NOMO-1 (cell line): ENCODE data around the gene LRRC18.

ENCODE experiments used
- DNase-seq, 2 experiments: peaks; one replicate each; lab custom pipeline; 2025; ENCODE audit not compliant: unreplicated experiment in 2 of 2; lab: John Stamatoyannopoulos, UW

Gene LRRC18

DNA sequence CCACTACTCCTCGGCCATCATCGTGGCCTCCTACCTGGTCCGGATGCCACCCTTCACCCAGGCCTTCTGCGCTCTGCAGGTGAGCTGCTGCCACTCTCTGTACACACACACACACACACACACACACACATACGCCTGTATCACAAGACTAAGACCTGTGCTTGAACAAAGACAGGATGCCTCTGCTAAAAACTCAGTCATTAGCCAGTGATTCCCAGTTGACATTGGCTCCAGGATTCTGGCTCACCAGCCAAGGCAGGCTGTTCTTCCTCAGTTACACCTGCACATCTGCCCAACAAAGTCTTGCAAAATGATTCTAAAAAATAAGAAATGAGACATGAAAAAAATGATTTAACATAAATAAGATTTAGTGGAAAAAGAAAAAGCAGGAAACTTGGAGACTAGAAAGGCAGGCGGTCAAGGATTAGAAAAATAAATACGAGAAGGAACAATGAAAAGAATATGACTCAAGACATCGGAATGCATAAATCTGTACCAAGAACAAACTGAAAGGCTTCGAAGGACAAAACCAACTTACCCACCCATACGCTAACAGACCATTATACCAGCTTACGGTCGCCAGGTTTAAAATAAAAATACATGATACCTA lies 7.4 kb upstream of the LRRC18 start:
- DNase-seq: no peak

DNA sequence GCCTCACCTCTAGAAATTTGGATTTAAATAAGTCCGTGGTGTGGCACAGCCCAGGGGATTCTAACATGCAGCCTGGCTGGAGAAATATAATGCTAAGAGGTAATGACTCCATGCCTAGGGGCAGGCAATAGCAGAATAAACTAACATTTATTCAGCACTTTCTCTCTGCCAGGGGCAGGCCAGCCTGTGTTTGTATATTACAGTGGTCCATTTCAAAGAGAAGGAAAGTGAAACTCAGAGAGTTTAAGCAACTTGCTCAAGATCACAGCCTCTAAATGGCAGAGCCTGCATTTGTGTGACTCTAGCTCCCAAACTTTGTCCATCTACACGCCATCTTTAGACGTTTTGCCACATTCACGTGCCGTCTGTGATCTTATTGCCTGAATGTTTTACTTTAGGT lies 6.7 kb upstream of the LRRC18 start:
- DNase-seq: no peak

DNA sequence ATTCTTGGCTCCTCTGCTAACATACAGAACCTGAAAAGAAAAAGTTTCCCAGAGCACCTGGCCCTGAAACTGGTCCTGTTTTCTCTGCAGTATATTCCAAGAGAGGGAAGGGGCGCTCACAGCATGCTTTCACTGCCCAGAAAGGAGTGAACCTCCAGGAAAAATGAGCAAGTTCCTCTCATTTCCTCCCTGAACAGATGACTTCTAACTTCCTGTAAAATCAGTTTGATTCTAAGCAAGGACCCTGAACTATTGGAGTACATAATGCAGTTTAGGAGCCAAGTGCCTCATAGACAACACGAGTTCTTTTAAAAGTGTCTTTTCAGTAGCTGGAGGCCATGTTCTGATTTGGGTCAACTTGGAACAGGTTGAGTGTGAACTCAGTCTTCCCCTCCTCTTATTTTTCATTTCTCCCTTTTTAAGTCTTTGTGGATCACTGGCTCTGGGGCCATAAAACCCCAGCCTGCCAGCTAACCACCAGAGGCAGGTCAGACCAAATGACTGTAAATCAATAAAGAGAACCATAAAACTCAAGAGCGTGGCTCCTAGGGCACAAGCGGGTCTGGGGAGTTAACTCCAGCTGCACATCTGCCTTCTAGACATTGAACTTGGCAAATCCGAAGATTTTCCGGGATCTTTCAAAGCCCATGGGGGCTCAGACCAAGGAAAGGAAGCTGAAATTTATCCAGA lies 5.9 kb upstream of the LRRC18 start:
- DNase-seq: no peak

DNA sequence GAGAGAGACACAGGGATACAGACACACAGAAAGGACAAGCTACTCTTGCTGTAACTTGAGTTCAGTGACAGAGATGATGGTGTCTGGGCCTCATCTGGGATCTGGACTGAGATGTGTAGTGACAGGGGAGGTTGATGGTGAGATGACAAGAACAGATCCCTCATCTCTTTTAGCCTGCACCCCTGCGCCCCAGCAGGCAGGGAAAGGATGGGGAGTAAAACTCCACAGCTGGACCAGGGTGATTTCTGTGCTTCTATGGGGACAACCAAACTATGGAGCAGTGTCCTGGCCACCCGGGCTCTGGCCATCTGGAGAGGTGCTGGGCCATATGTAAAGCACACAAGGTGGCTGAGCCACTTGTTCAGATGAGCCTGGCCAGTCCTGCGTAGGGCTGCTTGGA lies 4.5 kb upstream of the LRRC18 start:
- no peak for DNase-seq

DNA sequence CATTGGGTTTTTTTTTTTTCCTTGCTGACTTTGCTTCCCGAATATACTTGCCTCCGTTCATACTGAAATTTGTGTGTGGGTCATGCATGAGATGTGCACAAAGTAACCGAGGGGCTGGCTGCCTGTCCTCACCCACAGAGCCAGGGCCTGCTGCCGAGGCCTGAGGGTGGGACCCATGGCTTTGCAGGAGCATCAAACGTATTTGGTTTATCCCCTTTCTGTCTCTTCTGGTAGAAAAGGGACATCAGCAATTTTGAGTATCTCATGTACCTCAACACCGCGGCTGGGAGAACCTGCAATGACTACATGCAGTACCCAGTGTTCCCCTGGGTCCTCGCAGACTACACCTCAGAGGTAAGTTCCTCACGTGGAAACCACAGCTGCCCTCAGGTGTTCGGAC lies 3.5 kb upstream of the LRRC18 start:
- DNase-seq: no peak

DNA sequence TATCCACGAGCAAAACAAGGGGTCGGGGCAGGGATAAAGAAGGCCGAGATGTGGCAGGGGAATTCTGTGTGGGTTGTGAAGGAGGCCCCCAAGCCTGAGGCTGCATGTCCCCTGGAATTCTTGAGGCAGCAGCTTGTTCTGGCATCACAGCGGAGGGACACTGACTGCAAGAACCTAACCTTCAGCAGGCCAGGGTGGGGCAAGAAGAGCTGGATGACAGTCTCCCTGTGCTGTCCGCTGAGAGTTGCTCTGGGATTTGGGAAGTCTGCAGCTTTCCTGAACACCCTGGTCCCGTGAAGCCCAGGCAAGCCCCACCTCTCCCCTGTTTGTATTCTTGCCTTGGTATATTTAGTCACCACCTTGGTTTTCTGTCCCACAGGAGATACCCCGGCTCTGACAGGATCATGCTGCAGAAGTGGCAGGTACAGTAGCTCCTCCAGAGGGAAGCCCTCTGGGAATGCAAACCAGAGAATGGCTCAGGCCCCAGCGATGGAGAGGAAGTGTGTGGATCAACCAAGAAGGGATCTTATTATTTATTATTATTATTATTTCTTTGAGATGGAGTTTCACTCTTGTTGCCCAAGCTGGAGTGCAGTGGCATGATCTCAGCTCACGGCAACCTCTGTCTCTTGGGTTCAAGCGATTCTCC lies 1.9 kb upstream of the LRRC18 start:
- no peak for DNase-seq

DNA sequence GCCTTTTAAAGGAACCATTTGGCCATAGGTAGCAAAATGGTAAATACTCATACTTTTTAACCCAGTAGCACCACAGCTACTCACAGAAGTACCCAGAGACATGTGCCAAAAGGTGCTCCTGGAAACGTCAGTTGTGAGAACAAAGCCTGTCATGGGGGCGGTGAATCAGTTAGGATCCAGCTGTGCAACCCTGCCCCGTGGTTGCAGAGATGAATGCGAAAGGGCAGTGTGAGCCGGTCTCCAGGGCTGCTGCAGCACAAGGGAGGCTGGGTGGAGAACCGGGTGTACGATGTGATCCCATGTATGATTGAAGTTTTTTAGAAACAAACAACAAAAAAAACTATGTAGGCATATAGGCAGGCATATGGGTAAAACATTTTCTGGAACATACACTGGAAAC lies 1.3 kb upstream of the LRRC18 start:
- DNase-seq: no peak

DNA sequence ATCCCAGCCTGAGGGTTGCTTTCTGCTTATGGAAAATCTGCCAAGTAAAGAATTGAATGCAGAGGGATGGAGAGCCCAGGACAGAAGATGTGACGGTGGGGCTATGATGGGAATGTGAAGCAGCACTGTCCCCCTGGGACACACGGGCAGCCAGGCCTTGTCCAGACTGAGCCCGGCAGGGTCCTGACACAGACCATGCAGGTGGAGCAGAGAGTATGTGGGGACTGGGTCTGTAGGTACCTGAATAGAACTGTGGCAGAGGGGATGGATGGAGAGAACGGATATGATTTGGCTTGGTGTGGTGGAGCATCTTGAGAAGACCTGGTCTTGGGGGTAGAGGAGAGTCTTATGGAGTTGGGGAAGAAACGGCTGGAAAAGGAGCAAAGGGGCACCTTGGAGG lies 732 bp upstream of the LRRC18 start:
- DNase-seq: no peak

DNA sequence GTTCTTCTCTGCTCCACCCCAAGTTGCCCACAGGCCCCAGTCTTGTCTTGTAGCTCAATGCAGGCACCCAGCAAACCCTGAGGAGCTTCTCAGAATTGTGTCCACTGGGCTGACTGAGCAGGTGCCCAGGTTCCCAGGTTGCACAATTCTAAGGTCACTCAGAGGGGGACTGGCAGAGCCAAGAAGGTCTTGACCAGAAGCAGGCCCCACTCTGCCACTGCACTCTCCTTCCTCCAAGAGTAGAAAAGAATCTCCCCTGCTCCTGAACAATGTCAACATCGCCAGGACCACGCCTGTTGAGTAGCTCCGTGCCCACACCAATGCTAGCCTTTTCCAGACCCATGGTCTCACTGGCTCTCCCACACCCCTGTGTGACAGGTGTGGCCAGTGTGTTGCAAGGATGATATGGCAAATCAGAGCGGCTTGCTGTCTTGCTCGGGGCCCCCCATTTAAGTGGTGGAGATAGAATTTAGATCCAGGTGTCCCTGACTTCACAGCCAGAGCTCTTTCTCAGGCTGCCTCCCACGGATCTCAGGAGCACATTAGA lies 577 bp downstream of the LRRC18 start:
- no peak for DNase-seq

DNA sequence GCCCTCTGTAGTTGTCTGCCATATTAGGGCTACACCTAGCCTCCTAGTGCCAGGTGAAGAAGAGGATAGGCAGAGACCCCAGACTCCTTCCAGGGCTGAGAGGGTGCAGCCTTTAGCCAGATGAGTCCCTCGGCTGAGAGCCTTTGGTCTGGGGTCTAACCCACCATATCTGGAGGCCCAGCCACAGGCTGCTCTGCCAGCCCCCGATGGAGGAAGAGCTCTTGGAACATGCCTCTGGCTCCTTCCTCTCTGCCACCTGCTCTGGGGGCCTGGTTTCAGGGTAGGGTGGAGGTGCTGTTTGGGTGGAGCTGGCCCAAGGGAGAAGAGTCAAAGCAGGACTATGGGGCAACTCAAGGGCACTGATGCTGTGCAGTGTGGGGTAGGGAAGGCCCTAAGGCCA lies 1.4 kb downstream of the LRRC18 start:
- no peak for DNase-seq

DNA sequence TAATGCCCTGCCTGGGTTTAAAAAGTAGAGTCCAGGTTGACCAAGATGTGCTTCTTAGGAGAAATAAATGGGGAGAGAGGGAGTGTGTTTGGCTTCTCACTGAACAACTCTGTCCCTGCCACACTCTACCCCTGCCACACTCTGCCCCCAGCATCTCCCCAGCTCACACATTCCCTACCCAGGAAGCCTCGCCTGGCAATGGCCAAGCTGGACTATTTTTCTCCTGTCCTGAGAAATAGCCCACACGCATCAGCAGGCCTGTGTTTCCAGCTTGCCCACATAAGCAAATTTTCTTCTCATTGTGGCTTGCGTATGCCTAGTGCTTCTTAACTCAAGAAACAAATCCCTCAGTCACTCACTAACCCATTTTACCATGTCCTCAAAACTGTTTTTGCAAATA lies 1.8 kb downstream of the LRRC18 start:
- no peak for DNase-seq

DNA sequence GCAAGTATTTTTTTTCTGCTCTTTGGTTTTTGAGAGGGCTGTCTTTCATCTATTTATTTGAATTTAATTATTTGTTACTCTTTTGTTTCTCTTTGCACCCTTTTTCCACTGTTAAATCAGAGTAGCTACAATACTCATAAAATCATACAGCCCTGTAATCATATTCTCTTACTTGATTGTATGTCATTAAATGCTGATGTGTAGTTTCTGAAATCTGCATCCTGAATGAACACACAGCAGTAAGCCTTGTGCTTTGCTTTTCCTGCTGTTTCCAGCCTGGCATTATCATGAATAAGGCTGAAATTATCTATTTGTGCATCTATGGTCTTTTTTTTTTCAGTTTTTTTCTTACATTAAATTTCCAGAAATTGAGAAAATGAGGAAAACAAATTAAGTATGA lies 4.1 kb downstream of the LRRC18 start:
- DNase-seq: no peak

DNA sequence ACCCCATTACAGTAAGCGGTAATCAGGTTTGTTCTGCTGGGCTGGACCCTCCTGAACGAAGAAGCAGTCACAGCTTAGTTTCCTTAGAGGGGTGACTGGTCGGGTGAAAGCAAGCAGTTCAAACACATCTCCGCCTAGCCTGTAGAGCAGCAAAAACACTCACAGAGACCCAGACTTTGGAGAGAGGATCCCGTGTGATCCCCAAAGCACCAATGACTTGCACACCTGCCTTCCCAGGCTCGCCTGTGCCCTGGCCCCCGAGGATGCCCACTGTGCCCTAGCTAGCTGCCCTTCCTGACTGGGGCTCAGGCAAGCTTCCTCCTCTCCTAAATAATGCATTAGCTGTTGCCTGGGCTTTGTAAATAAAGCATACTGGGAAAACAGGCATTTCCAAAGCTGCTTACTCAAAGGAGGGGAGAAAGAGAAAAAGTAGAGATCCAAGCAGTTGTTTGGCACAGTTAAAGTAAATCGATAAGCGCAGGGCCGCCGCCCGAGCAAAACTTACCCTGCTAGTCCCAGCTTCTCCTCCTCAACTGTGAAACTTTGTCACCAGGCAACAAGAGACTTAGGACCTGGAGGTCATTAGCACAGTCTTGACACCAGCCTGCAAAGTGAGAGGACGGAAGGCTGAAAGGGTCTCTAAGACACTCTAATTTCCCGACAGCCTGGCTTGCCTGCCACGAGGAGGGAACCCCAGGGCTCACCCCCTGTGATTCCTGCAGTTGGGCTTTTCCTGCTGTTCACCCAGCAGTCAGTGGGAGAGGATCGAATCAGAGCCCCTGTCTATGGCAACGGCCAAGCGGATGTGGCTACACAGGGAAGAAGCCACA lies 4.8 kb downstream of the LRRC18 start:
- no peak for DNase-seq

DNA sequence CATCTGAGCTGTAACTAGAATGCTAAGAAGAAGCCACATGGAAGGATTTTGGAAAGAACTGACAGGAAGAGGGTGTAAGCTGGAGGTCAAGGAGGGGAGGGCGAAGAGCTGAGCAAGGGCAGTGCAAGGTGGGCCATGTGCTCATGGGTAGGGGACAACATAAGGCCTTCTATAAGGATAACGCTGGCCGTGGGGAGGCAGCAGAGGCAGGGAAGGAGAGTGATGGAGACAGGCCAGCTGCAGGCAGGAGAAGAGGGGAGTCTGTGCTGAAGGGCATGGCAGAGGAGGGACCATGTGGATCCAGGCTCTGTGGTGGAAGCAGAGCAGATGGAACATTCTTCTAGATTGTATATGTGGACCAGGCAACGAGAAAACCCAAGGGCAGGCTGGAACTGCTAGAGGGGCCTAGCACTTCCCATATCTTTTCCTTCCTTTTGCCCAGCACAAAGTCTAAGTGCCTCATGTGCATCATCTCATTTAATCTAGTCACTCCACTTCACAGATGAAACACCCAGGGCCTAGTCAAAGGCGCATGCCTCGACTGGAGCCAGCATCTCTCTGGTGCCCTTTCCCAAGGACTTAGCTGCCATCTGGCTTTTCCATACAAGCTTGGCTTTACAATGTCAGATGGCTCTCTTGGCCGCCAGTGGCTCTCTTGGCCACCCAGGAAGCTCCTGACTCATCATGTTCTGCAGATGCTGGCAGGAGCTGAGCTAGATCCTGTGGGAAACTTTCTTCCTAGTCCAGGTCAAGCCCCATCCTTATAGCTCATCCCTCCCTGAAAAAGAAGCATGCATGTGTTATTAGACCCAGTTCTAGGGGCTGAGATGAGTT lies 6.6 kb downstream of the LRRC18 start:
- no peak for DNase-seq

DNA sequence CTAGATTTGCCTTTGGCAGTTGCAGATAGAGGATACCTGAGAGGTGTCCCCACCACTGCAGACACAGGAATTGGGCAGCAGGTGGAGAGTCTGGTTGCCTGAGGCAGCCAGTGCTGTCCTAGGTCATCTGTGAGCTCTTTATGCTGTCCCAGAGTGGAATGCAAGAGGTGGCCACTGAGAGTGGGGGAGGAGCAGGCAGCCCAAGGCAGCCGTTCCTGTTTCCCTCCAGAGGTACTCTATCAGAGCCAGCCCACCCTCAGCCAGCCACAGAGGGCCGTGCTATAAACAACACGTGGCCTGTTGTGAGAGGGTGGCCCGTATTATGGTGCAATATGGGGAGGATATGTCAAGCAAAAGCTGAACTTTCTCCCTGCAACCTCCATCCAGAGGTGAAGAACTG lies 8.5 kb downstream of the LRRC18 start:
- DNase-seq: peak; percentile 30 to 37

DNA sequence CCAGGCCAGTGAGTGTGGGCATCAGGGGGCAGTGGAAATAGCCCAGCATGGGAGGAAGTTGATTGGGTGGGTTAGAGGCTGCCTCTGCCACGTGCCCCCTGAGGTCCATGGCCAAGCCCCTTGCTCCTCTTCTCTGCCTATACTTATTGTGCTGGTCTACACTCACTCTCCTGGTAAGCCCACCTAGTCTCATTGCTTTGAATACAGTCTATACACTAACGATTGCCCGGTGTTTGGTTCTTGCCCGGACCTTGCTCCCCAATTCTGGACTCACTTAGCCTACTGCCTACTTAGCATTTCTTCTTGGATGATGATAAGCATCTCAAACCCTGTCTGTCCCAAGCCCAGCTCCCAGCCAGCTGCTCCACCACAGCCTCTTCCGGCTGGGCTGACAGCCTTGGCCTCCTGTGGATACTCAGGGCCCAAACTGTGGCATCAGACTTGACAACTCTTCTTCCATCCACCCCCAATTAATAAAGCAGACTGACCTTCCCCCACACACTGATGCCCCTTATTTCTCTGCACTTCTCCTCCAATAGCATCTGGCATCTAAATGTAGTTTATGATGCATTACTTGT lies 10.1 kb downstream of the LRRC18 start:
- no peak for DNase-seq

DNA sequence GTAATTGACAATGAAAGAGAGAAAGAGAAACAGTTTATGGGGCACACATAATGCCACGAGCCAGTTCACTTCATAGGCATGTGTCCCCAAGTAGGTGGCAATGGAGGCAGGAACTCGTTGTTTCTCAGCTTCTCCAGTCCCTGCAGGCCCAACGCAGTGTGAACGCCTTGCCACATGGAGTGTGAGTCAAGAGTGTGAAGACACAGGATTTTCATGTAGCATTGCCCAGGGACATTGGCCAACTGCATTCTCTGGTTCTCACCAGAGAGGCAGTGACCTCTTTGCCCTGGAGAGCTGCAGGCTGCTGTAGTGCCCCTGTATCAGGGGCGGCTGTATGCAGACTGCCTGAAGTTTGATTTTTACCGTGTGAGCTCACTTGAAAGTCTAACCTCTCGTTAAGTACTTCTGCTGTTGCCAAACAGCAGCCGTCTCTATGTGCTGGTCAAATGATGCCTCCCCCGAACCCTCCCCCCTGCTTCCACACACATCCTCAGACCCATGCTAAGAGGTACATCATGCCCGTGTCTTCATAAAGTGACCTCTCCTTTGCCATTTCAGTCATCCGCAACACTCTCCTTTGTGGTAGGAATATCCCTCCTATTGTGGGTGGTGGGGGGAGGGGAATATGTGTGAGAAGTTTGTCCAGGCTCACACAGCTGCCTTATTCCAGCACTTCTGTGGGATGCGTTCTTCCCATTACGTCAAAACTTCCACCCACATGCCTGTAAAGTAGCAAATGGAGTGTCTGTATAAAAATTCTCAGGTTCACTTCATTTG lies 12.7 kb downstream of the LRRC18 start:
- no peak for DNase-seq

DNA sequence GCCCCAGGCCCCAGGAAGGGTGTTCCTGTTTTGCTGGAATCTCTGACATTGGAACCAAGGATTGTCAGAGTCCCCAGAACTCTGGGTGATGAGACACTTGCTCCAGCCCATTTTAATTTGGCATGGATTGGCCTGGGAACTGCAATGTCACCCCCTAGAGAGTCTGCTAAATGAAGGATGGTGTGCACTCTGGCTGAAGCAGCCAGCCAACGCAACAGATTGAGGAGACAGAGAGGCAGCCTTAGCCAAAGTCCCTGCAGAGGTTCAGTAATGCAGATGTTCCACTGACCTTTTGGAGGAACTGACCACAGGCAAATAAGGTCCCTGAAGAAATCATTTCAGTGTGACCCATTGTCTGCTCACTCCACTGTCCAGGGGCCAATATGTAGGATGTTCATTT lies 13.4 kb downstream of the LRRC18 start:
- DNase-seq: no peak

DNA sequence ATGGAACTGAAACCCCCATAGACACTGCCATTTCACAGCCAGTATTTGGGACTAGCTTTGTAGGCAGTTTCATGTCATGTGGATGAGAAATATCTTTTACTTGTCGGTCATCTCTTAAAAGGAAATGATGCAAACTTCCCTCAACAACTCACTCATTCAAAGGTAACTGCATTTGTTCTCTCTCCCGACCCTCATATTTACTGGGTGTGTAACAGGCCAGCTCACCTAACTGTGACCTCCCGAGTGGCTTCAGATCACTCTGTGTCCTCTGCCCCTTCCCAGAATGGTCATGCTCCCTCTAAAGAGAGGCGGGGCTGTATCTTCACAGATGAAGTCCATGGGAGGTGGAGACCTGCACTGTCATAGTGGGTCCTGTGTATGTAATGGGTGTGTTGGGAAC lies 14.7 kb downstream of the LRRC18 start:
- DNase-seq: no peak
